CD4-positive, alpha-beta T cell (primary cell): Measurements from ENCODE around the gene SERP2. TPM values are rescaled to one million over a fixed set of nuclear protein-coding genes. Genes with fewer than 3 reads are reported as not detected.

Experiments used
- ATAC-seq: fragments of 200-7000 bp; cut with Tn5 transposase; one replicate; pipeline ENCODE4 v1.10.0; 2022; ENCODE audit warnings: mild to moderate bottlenecking; ENCODE audit not compliant: poor library complexity
- CTCF ChIA-PET: fragments of 350-600 bp; sonication (Branson Sonifier 250); formaldehyde crosslinking; loops from one replicate; lab custom pipeline; 2021; ENCODE audit warnings: antibody characterized with exemption, inconsistent platforms; lab: Charles Lee
- POLR2A ChIA-PET: fragments of 350-600 bp; sonication (Branson Sonifier 250); formaldehyde crosslinking; loops from one replicate; lab custom pipeline; 2021; ENCODE audit warnings: antibody characterized with exemption, inconsistent platforms; lab: Charles Lee
- DNase-seq, 14 experiments: peaks; one replicate each; pipeline ENCODE4 v3.0.0-alpha.2; 2013 to 2020; ENCODE audit warnings: mixed read lengths in 2 of 14
- H3K27ac ChIP-seq, 2 donors: one replicate each; pipeline versions ENCODE4 v1.5.1 to v1.7.0; 2013; ENCODE audit warnings: low read length in 2 of 2, low read depth in 1 of 2, mild to moderate bottlenecking in 1 of 2
- H3K27me3 ChIP-seq, 2 experiments: 1 replicate in 1 of 2; 2 replicates in 1 of 2; pipeline versions ENCODE4 v1.6.1 to v1.7.0; 2013; ENCODE audit warnings: low read length in 2 of 2, control low read depth in 1 of 2, mild to moderate bottlenecking in 1 of 2, moderate library complexity in 1 of 2; ENCODE audit not compliant: insufficient read depth in 2 of 2, control insufficient read depth in 1 of 2
- H3K36me3 ChIP-seq: one replicate; pipeline ENCODE4 v1.6.1; 2013; ENCODE audit warnings: low read length, control low read depth; ENCODE audit not compliant: insufficient read depth
- H3K4me1 ChIP-seq: one replicate; pipeline ENCODE4 v1.6.1; 2013; ENCODE audit warnings: low read length, control low read depth; ENCODE audit not compliant: insufficient read depth
- H3K4me3 ChIP-seq: one replicate; pipeline ENCODE4 v1.5.1; 2013; ENCODE audit warnings: mild to moderate bottlenecking, low read length, moderate library complexity
- H3K9me3 ChIP-seq, 2 experiments: 1 replicate in 1 of 2; 2 replicates in 1 of 2; pipeline versions ENCODE4 v1.6.1 to v1.7.0; 2013; ENCODE audit warnings: low read length in 2 of 2, mild to moderate bottlenecking in 2 of 2, control low read depth in 1 of 2, moderate library complexity in 1 of 2; ENCODE audit not compliant: control insufficient read depth in 1 of 2, insufficient read depth in 1 of 2
- H3K27ac Mint-ChIP-seq: one replicate; pipeline ENCODE4 v1.8.0; 2020; ENCODE audit warnings: mixed read lengths
- H3K27me3 Mint-ChIP-seq: one replicate; pipeline ENCODE4 v1.8.0; 2021; ENCODE audit warnings: mixed read lengths
- H3K36me3 Mint-ChIP-seq: one replicate; pipeline ENCODE4 v1.8.0; 2021; ENCODE audit warnings: low read depth, mixed read lengths
- H3K4me1 Mint-ChIP-seq: one replicate; pipeline ENCODE4 v1.8.0; 2021; ENCODE audit warnings: low read depth, mixed read lengths
- H3K4me3 Mint-ChIP-seq: one replicate; pipeline ENCODE4 v1.8.0; 2020; ENCODE audit warnings: mild to moderate bottlenecking, mixed read lengths
- H3K9me3 Mint-ChIP-seq: one replicate; pipeline ENCODE4 v1.8.0; 2020; ENCODE audit warnings: mixed read lengths
- intact Hi-C, 2 experiments: fragments of 100-400 bp; cut with DNase I in 1 of 2; cut with micrococcal nuclease in 1 of 2; formaldehyde crosslinking; loops; one replicate each; pipeline versions ENCODE4 v1.15.1 to v1.9.0; 2023 to 2025; cut with DNase I, micrococcal nuclease
- total RNA-seq, 174 experiments: library from RNA in 2 of 174; stranded (reverse) in 2 of 174; gene quantifications; one replicate each; pipeline ENCODE4 v1.2.3 and lab custom pipeline; 2021 to 2026
- TF ChIP-seq, protein P1 (sequence below): fragments of 200-600 bp; IDR thresholded peaks from one replicate; pipeline ENCODE4 v1.8.0; 2022; ENCODE audit warnings: antibody characterized with exemption, mild to moderate bottlenecking

SERP2 gene
- total RNA-seq, 2 experiments from 2014 or later = not detected

- Histone ChIP-seq H3K4me3 (no peak overlapping the region), H3K9me3 (no peaks in the 10 kb centered on the region), H3K36me3 (no peaks in the 10 kb centered on the region), H3K4me1 (no peaks in the 10 kb centered on the region), H3K27me3 (no peaks in the 10 kb centered on the region), H3K27ac (no peak overlapping the region)
- H3K27me3 Mint-ChIP-seq = peaks cover 5% of the 10 kb centered on the region
- intact Hi-C loops = no loop called here
- H3K36me3 Mint-ChIP-seq = no peaks in the 10 kb centered on the region
- no peak overlapping the region for H3K4me3 Mint-ChIP-seq
- POLR2A ChIA-PET = no interaction called here
- ATAC-seq = no peak
- DNase-seq = no peak
- H3K27ac Mint-ChIP-seq = no peak overlapping the region
- TF ChIP-seq, protein P1, sequence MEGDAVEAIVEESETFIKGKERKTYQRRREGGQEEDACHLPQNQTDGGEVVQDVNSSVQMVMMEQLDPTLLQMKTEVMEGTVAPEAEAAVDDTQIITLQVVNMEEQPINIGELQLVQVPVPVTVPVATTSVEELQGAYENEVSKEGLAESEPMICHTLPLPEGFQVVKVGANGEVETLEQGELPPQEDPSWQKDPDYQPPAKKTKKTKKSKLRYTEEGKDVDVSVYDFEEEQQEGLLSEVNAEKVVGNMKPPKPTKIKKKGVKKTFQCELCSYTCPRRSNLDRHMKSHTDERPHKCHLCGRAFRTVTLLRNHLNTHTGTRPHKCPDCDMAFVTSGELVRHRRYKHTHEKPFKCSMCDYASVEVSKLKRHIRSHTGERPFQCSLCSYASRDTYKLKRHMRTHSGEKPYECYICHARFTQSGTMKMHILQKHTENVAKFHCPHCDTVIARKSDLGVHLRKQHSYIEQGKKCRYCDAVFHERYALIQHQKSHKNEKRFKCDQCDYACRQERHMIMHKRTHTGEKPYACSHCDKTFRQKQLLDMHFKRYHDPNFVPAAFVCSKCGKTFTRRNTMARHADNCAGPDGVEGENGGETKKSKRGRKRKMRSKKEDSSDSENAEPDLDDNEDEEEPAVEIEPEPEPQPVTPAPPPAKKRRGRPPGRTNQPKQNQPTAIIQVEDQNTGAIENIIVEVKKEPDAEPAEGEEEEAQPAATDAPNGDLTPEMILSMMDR = no peak
- H3K9me3 Mint-ChIP-seq = no peaks in the 10 kb centered on the region
- CTCF ChIA-PET = no interaction called here
- H3K4me1 Mint-ChIP-seq = no peaks in the 10 kb centered on the region
These were observed 19.8 kb downstream of the SERP2 start for GRCh38 chr13:44393391-44393790.

- ChIA-PET POLR2A (no interaction called here), CTCF (no interaction called here)
- H3K4me3 ChIP-seq = no peak overlapping the region
- DNase-seq = no peak
- H3K4me3 Mint-ChIP-seq = no peak overlapping the region
- intact Hi-C loops = no loop called here
- TF ChIP-seq, protein P1 = no peak
- no peaks in the 10 kb centered on the region for H3K36me3 ChIP-seq
- H3K4me1 ChIP-seq = no peaks in the 10 kb centered on the region
- ATAC-seq = no peak
- H3K27me3 ChIP-seq = no peaks in the 10 kb centered on the region
- no peaks in the 10 kb centered on the region for H3K9me3 ChIP-seq
- H3K9me3 Mint-ChIP-seq = no peaks in the 10 kb centered on the region
- H3K4me1 Mint-ChIP-seq = no peaks in the 10 kb centered on the region
- H3K27ac ChIP-seq = no peak overlapping the region
- peaks cover 5% of the 10 kb centered on the region for H3K27me3 Mint-ChIP-seq
- H3K27ac Mint-ChIP-seq = no peak overlapping the region
- no peaks in the 10 kb centered on the region for H3K36me3 Mint-ChIP-seq
These were observed 21.0 kb downstream of the SERP2 start for GRCh38 chr13:44394658-44395057.

- Histone ChIP-seq H3K27ac (no peak overlapping the region), H3K4me3 (no peak overlapping the region), H3K36me3 (no peaks in the 10 kb centered on the region), H3K27me3 (no peaks in the 10 kb centered on the region), H3K9me3 (no peaks in the 10 kb centered on the region), H3K4me1 (no peaks in the 10 kb centered on the region)
- no peak for ATAC-seq
- H3K4me1 Mint-ChIP-seq = no peaks in the 10 kb centered on the region
- CTCF ChIA-PET = interaction anchor here (0.7 kb wide), 1 partner anchor 504 kb away, joined by 3 read pairs; no protein-coding TSS in a partner anchor
- H3K27me3 Mint-ChIP-seq = peaks cover 5% of the 10 kb centered on the region
- POLR2A ChIA-PET = no interaction called here
- TF ChIP-seq, protein P1 = no peak
- intact Hi-C loops = no loop called here
- no peaks in the 10 kb centered on the region for H3K36me3 Mint-ChIP-seq
- H3K27ac Mint-ChIP-seq = no peak overlapping the region
- DNase-seq = no peak
- H3K9me3 Mint-ChIP-seq = no peaks in the 10 kb centered on the region
- H3K4me3 Mint-ChIP-seq = no peak overlapping the region
These were observed 22.5 kb downstream of the SERP2 start for GRCh38 chr13:44395976-44396694.
